GM06990 (cell line): ENCODE results near the gene ANKMY2.

Experiments used
- DNase-seq: peaks from one replicate; pipeline ENCODE4 v3.0.0-alpha.2; 2011; ENCODE audit not compliant: insufficient read length; ENCODE audit errors: extremely low read depth
- H3K27me3 ChIP-seq: replicated peaks from 2 replicates; pipeline ENCODE4 v1.6.0; 2011; ENCODE audit warnings: low read length; ENCODE audit not compliant: control insufficient read depth, insufficient read depth
- H3K36me3 ChIP-seq: 2 replicates; pipeline ENCODE4 v1.5.1; 2011; ENCODE audit warnings: low read length; ENCODE audit not compliant: control insufficient read depth, insufficient read depth
- H3K4me3 ChIP-seq: replicated peaks from 2 replicates; pipeline ENCODE4 v1.5.1; 2011; ENCODE audit warnings: low read depth, mild to moderate bottlenecking, control low read depth, low read length
- TF ChIP-seq, protein P1 (sequence below): IDR thresholded peaks from 2 replicates; pipeline ENCODE4 v1.5.1; 2011; ENCODE audit warnings: low read length, control low read depth, mild to moderate bottlenecking, inconsistent platforms; ENCODE audit not compliant: insufficient read depth, poor library complexity, severe bottlenecking

Gene ANKMY2

DNA sequence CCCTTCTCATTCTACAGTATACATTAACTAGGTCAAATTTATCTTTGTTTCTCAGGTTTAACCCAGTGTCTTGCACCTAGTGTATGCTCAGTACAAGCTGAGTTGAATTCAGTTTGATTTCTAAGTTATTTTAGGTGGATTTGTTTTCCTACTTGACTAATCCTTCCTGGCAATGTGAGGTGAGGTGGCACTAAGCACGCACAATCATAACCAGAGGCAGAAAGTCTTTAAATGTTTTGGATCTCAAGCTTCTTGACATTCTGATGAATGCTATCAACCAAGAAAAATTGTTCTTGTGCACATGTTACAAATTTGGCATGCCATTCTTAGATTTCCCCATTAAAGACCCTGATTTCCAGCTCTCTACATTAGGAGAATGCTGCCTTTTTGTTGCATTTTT lies 3.6 kb upstream of the ANKMY2 start:
- Histone ChIP-seq H3K27me3 (no peaks in the 10 kb centered on the region; the same call in 1 of the 2 replicates), H3K36me3 (no peaks in the 10 kb centered on the region), H3K4me3 (no peak overlapping the region)
- DNase-seq = no peak
- TF ChIP-seq, protein P1, sequence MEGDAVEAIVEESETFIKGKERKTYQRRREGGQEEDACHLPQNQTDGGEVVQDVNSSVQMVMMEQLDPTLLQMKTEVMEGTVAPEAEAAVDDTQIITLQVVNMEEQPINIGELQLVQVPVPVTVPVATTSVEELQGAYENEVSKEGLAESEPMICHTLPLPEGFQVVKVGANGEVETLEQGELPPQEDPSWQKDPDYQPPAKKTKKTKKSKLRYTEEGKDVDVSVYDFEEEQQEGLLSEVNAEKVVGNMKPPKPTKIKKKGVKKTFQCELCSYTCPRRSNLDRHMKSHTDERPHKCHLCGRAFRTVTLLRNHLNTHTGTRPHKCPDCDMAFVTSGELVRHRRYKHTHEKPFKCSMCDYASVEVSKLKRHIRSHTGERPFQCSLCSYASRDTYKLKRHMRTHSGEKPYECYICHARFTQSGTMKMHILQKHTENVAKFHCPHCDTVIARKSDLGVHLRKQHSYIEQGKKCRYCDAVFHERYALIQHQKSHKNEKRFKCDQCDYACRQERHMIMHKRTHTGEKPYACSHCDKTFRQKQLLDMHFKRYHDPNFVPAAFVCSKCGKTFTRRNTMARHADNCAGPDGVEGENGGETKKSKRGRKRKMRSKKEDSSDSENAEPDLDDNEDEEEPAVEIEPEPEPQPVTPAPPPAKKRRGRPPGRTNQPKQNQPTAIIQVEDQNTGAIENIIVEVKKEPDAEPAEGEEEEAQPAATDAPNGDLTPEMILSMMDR = no peak

DNA sequence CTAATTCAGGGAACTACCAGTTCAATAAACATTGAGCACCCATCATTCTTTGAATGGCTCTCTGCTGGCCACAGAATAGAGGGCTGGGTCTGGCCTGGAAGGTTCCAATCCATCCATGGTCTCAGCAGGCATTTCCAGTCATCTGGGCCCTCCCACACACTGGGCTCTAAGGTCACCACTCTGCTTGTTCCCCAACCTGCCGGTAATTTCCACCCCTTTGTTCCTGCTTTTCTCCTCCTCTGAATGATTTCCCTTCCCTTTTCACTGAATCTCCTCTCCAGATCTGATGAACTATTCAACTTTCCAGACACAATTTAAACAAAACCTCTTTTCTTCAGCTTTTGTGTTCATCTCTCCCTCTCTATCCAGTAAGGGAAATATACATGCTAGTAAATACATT lies 3.0 kb upstream of the ANKMY2 start:
- DNase-seq = no peak
- no peak overlapping the region for H3K4me3 ChIP-seq
- H3K27me3 ChIP-seq = peaks cover 2% of the 10 kb centered on the region; the same call in 1 of the 2 replicates
- H3K36me3 ChIP-seq = no peaks in the 10 kb centered on the region
- TF ChIP-seq, protein P1 = no peak

DNA sequence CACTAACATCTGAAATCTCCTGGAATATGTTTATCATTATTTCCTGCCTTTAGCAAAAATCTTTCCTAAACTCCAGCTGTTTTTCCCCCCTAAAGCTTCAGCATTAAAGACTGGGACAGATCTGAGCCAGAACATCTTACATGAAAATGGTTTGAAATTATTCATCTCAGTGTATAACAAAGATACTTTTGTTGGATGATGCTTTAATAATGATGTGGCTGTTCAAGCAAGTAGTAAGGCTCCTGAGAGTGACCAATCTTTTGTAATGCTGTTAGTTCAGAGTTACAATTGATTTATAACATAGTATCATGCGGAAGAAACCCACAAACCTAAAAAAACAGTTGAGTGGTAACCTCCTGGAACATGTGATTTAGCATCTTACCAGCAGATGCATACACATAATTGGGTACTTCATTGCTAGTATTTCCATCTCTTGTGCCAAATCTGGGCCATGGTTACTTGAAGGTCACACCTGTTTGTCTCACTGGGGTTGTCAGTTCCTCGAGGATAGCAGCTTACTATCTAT lies 1.9 kb upstream of the ANKMY2 start:
- no peak overlapping the region for H3K4me3 ChIP-seq
- H3K36me3 ChIP-seq = no peaks in the 10 kb centered on the region
- H3K27me3 ChIP-seq = peaks cover 2% of the 10 kb centered on the region; the same call in 1 of the 2 replicates
- DNase-seq = no peak
- TF ChIP-seq, protein P1 = no peak

DNA sequence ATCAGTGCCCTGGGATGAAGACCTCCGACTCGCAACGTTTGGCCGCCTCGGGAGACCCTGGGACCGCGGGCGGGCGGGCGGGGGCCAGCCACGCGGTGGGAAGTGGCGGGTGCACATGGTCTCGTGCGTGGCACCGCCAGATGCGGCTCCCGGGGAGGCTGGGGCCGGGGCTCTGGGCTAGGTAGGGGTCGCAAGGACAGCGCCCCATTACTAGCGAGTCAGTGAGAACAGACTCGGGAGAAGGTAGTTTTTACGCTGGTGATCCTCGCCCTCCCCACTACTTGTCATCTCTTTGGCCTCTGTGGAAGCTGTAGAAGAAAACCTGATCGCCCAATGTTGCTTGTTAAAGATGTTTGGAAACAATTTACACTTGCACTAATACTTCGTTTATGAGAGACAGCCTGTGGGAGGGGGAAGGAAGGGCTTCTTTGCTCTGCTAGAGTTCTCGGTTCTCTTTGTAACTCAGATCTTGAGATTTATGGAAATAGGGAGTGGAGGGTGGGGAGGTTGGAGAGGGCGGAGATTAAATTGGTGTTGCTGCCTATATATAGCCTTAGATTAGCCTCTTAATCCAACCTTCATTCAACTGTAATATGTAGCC lies 1.0 kb upstream of the ANKMY2 start:
- H3K4me3 ChIP-seq = peak overlapping the region; percentile 75
- no peaks in the 10 kb centered on the region for H3K36me3 ChIP-seq
- no peak for DNase-seq
- TF ChIP-seq, protein P1 = no peak
- H3K27me3 ChIP-seq = peaks cover 2% of the 10 kb centered on the region; the same call in 1 of the 2 replicates

GRCh38 chr7:16644636-16645592 lies 640 bp downstream of the ANKMY2 start:
- TF ChIP-seq, protein P1 = no peak
- H3K27me3 ChIP-seq = peaks cover 2% of the 10 kb centered on the region; the same call in 1 of the 2 replicates
- no peaks in the 10 kb centered on the region for H3K36me3 ChIP-seq
- peak; percentile 13 for DNase-seq
- H3K4me3 ChIP-seq = peak overlapping the region; percentile 56
